Measurements from ENCODE around the gene EPHB6.

The EPHB6 gene

GRCh38 chr7:142899661-142900060 is 44.8 kb downstream of the EPHB6 start:
- in situ Hi-C loops (cut with MboI; ENCODE audit: low sequenced_read_pairs, unreplicated experiment), result no loop called here
- TF ChIP-seq CTCF (IDR thresholded peaks at IDR 0.05; ENCODE audit: borderline replicate concordance, control extremely low read depth, extremely low read depth, insufficient read depth, missing control alignments), result no peak
- DNase-seq (ENCODE audit: low spot score), result no peak

- in situ Hi-C loops (cut with MboI; ENCODE audit: low sequenced_read_pairs, unreplicated experiment), result no loop called here
- DNase-seq (ENCODE audit: low spot score), result no peak
- TF ChIP-seq CTCF (IDR thresholded peaks at IDR 0.05; ENCODE audit: borderline replicate concordance, control extremely low read depth, extremely low read depth, insufficient read depth, missing control alignments), result no peak
Measured at GRCh38 chr7:142901426-142902259, 46.8 kb downstream of the EPHB6 start.

- no peak for TF ChIP-seq CTCF (IDR thresholded peaks at IDR 0.05; ENCODE audit: borderline replicate concordance, control extremely low read depth, extremely low read depth, insufficient read depth, missing control alignments)
- no peak for DNase-seq (ENCODE audit: low spot score)
- in situ Hi-C loops (cut with MboI; ENCODE audit: low sequenced_read_pairs, unreplicated experiment), result no loop called here
Measured at GRCh38 chr7:142904128-142904527, 49.3 kb downstream of the EPHB6 start.

- no peak for DNase-seq (ENCODE audit: low spot score)
- in situ Hi-C loops (cut with MboI; ENCODE audit: low sequenced_read_pairs, unreplicated experiment), result no loop called here
- no peak for TF ChIP-seq CTCF (IDR thresholded peaks at IDR 0.05; ENCODE audit: borderline replicate concordance, control extremely low read depth, extremely low read depth, insufficient read depth, missing control alignments)
Measured at GRCh38 chr7:142905759-142906158, 50.9 kb downstream of the EPHB6 start.

GRCh38 chr7:142906643-142907042 is 51.8 kb downstream of the EPHB6 start:
- DNase-seq (ENCODE audit: low spot score), result no peak
- in situ Hi-C loops (cut with MboI; ENCODE audit: low sequenced_read_pairs, unreplicated experiment), result no loop called here
- no peak for TF ChIP-seq CTCF (IDR thresholded peaks at IDR 0.05; ENCODE audit: borderline replicate concordance, control extremely low read depth, extremely low read depth, insufficient read depth, missing control alignments)

GRCh38 chr7:142908290-142908689 is 53.4 kb downstream of the EPHB6 start:
- DNase-seq (ENCODE audit: low spot score), result no peak
- in situ Hi-C loops (cut with MboI; ENCODE audit: low sequenced_read_pairs, unreplicated experiment), result no loop called here
- TF ChIP-seq CTCF (IDR thresholded peaks at IDR 0.05; ENCODE audit: borderline replicate concordance, control extremely low read depth, extremely low read depth, insufficient read depth, missing control alignments), result no peak
